T-helper 1 cell treated with Interleukin-12 subunit alpha and Interleukin-12 subunit beta and Interleukin-4 antibody, amounts not matched to agents 30 ng/mL and 1 ng/mL, for 36 hours (primary cell): ENCODE measurements around the gene IGF1R. TPM values are rescaled to one million over a fixed set of nuclear protein-coding genes. Genes with fewer than 3 reads are reported as not detected.

Source experiments
- intact Hi-C: fragments of 100-400 bp; cut with micrococcal nuclease; formaldehyde crosslinking; loops from one replicate; pipeline ENCODE4 v1.15.1; 2024
- total RNA-seq: library from RNA; stranded (reverse); gene quantifications from 2 replicates; pipeline ENCODE4 v1.2.3, GENCODE V29; 2022

IGF1R gene
- total RNA-seq, 1 donor from 2014 or later = 21.5 TPM

DNA sequence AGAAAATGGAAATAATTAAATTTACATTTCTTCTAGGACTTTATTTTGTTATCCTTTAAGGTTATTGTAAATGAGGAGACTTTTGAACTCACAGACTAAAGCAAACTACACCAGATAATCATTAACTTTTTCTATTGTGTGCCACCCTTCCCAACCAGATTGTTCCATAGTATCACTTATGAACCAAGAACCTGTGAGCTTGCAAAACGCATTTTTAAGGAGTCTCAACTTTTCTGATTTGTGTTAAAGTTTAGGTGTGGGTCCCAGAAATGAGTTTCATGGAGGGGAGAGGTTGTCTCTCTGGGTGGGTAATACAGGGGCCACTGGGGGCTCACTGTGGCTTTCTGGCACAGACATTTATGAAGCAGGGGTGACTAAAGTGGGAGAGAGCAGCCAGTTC, 75.7 kb downstream of the IGF1R start:
- intact Hi-C loops = no loop called here

- intact Hi-C loops = no loop called here
Measured at GRCh38 chr15:98724494-98724893, 76.2 kb downstream of the IGF1R start.

DNA sequence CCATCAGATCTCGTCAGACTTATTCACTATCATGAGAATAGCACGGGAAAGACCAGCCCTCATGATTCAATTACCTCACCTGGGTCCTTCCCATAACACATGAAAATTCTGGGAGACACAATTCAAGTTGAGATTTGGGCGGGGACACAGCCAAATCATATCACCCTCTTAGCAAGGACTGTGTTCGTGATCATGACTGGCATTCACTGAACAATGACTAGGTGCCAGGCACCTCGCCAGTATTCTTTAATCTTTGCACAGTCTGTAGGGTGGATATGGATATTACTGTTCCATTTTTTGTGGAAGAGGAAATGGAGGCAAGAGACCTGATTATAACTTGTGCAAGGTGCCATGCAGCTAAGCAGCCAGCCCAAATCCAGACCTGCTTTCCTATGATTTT, 77.5 kb downstream of the IGF1R start:
- intact Hi-C loops = no loop called here

DNA sequence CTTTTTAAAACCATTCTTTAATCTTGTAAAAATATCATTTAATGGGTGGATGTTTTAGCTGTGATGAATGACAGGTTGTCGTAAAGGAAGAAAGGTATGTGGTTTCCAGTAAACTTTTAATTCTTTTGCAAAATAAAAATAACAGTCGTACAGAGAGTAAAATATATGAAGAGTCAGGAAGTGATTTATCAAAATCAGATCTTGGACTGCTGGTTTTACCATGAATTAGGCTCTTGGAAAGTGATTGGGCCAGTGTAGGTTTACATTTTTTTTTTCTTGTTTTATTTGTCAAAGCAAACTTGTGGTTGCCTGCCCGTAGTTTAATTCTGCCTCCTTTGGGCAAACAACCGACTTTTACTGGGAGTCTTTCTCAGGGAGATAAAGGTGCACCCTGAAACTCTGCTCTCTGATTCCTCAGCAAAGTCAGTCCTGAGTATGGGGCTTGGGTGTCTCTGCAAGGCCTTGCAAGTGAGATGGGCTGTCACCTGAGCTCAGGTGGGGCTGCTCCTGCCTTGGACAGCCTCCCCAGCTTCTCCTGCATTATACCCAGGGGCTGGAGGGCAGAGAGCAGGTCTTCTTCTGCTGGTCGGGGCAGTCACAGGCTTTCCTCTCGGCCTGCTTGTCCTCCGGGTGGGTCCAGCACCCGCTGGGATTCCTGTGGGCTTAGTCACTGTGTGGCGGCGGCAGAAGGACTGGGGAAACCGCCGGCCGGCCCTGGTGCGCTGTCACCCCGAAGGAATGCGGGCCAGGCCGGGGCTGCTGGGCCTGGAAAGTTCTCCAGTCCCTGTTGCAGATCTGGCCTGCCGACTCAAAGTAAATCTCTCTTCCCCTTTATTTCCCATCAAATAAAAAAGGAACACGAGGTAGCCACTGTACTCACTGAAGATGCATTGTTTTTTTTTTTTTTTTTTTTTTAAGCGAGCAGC, 79.0 kb downstream of the IGF1R start:
- intact Hi-C loops = no loop called here

GRCh38 chr15:98728082-98728810, 79.9 kb downstream of the IGF1R start:
- intact Hi-C loops = no loop called here

- intact Hi-C loops = no loop called here
Measured at GRCh38 chr15:98728811-98729160, 80.4 kb downstream of the IGF1R start.

- intact Hi-C loops = no loop called here
Measured at GRCh38 chr15:98729446-98730042, 81.2 kb downstream of the IGF1R start.

DNA sequence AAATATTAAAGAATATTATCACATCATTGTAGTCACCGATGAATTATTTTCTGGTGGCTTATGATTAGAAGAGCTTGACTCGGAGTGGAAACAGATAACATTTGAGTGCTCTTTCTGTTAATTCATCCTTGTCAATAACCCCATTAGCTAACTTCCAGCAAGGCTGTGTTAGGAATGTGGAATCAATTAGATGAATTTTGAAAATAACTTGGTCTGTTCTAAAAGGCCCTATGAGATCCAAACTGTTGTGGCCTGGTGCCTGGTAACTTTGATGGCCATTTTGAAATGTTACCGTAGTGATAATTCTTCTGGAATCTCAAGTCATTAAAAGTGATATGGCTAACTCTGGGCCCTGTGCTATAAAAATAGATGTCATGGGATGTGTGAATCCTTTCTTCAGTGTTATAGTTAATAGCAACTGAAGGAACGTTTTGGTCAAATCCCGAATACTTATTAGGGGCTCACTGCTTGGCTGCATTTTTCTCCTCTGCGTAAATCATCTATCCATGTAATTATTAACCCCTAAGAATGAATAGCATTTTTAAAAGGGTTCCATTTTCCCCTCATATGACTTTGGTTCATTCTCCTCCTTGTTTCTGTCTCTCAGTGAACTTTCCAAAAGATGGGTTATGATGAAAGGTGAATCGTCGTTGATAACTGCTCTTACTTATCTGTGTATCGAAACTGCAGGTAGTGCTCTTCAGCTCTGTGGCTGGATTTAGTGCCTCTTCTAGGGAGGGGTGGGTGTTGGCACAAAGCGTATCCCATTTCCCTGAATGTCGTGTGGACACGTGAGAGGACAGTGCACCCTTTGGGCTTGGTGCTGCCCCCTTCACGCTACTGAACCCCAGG, 82.7 kb downstream of the IGF1R start:
- intact Hi-C loops = no loop called here

DNA sequence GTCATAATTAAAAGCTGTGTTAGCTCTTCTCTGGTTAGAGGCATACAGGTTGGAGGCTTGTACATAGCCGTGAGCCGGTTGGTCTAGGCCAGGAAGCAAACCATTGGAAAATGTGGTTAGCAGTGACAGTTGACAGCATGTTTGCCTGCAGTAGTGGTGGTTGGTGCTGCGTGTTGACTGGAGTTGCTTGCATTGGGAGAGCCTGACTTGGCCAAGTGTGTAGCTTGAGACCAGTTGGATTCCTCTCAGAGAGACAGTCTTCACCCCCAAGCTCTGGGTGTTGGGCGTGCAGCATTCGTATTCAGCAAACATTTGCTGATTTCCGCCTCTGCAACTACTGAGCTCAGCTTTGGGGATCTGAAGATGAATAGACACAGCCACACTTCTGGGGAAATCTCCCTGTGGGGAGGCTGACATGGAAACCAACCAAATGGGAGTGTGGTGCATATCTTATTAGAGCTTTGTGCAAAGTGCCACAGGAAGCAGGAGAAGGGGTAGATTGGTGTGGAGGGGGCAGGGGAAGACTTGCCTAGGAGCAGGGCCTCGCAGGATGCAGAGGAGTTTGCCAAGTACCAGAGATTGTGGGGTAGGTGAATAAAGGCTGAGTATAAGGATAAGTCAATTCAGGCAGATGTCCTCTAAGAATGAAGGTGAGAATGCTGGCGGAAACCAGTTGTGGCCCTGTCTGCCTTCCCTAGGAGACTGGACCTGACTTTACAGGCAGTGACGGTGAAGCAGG, 83.5 kb downstream of the IGF1R start:
- intact Hi-C loops = no loop called here

GRCh38 chr15:98733098-98733497, 84.8 kb downstream of the IGF1R start:
- intact Hi-C loops = no loop called here

DNA sequence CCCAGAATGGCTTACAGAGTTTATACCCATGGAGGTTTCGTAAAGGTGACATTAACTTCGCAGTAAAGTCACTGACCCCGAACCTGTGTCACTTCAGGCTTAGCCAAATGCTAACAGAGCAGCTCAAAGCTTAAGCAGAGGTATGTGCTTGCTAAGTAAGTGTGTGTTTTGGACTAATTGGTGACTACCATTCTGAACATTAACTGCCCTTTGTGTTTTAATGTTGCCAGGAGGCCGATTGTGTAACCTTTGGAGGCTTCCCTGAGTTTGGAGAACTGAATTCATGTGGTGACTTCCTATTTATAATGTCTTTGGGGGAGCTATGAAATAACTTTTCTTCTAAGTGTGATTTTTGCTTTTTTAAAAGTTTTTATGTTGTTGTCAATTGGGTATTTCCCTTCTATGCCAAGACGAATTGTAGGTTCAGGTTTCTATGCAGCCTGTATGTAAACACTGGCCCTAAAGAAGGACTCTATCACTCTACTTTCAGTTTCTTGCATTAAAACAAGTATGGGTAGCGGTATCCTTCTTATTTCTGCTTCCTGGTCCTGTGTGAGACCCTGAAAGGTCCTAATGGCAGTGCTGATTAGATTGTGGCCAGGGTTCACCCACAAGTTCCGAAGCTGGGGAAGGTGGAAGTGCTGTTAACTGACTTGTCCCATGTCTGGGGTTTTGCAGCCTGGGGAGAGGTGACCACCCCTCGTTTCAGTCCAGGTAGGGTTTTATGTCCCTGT, 86.3 kb downstream of the IGF1R start:
- intact Hi-C loops = no loop called here

- intact Hi-C loops = no loop called here
Measured at GRCh38 chr15:98735304-98735703, 87.0 kb downstream of the IGF1R start.

DNA sequence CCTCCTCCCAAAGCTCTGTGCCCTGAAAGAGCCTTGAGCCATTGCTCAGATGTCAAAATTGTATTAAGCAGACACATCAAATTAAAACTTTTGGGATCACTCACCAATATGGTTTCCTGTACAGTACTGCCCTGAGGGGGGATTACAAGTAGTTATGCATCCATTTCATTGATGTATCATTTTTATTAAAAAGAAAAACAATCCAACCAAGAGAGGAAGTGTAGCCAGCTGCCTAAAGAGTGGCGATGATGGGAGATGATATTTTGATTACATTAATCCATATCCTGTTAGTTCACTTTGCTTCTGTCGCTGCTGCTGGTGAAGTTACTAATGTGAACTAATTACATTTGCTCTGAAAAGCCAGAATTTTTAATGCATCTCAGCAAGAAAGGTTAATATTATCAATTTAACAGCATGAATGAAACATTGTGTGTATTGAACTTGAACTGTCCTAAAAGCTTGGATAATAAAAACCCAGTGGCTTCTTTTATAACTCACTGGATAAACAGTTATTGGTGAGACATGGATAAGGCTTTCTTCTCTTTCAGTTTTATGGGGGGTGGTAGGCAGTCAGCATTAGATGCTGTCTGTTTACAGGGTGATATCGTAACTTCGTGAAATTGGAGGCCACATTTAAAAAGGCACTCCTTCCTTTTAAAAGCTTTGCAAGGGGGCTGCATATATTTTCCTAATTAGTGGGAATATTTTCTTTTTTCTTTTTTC, 87.7 kb downstream of the IGF1R start:
- intact Hi-C loops = no loop called here

DNA sequence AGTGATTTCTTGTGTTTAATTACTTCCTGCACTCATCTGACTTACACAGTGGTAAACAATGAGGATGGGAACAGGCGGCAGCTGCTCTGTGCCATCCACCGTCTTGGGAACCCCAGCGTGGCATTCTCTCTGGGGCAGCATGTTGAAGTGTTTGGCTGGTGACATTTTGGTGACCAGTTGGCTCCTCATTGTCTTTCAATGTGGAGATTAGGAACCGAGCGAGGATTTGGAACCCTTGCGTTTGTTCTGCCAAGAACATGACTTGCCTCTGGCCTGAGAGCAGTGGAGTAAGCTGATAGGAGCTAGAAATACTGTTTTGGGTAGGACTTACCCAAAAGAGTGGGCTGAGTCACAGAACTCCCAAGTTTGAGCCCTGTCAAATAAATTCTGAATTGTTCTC, 88.8 kb downstream of the IGF1R start:
- intact Hi-C loops = no loop called here

- intact Hi-C loops = no loop called here
Measured at GRCh38 chr15:98737721-98738120, 89.4 kb downstream of the IGF1R start.

DNA sequence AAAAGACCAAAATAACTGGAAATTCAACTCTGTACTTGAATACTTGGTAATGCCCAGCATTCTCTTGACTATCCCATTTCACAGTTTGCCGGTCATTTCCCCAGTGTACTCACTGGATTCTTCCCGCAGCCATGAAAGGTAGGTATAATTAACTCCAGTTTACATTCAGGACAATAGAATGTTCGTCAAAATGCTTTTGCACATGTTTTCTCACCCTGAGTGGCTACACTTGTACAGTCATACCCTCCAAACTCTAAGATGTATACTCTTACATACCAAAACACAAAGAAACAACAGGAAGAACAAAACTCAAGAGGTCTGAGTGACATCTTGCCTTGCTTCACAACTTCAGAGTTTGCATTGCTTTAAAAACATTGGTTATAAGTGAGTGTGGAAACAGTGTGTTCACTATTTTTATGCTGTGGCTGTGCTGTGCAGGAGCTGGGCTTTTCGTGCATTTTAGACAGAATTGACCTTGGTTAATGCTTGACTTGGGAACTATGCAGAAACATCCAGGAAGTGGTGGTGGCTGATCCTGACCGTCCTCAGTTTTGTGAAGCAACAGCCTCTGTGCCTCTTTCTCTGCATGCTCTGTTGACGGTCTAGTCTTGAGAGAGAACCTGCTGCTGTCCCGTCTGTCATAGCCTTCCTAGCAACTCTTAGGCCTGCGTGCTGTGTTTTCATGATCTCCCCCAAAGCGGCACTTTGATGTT, 90.5 kb downstream of the IGF1R start:
- intact Hi-C loops = no loop called here

DNA sequence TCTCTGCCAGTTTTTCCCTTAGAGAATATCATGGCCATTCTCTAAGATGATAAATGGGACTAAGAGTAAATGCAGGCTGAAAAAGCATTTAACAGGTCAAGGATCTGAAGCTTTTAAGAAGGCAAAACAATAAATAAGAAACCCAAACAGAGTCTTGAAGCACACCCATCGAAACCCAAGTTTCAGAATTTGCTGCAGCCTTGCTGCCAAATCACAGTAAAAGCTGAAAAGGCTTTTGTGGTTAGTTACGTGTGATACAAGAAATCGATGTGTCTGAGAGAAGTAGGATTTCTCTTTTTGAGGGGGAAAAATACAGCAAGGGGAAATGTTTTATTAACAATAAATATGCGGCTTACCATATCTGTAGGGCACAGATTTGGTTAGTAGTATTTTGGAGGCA, 92.0 kb downstream of the IGF1R start:
- intact Hi-C loops = no loop called here

- intact Hi-C loops = no loop called here
Measured at GRCh38 chr15:98740963-98741362, 92.6 kb downstream of the IGF1R start.

DNA sequence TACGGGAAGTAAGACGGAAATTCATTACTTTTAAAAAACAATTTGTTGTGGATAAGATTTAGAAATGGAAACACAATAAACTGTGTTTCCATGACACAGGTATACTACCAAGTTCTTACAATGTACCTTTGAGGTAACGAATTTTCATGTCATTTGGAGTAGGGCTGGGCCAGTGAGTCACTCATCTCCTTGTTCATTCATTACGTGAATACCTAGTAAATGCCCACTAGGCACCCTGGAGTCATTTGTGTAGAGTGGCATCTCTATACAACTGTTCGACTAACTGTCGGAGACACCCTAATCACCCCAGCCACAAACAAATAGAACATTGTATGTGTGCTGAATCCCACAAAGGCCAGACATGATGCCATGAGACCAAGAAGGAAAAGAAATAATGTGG, 94.8 kb downstream of the IGF1R start:
- intact Hi-C loops = no loop called here
